ENCODE measurements around the gene ALLC. TPM values are rescaled to one million over a fixed set of nuclear protein-coding genes. Genes with fewer than 3 reads are reported as not detected.
A peak's percentile ranks its signal among the peaks of the same experiment; 100 is the strongest.

ALLC gene
- polyA plus RNA-seq, 2 of the 4 experiments (the other 2 are of a cell fraction): not detected

- TF ChIP-seq RNF2 (IDR thresholded peaks at IDR 0.05; ENCODE audit: borderline replicate concordance, low read depth): no peak
- TF ChIP-seq RARB (CRISPR knock-in tag; IDR thresholded peaks at IDR 0.05): no peak
- TF ChIP-seq E2F6 (IDR thresholded peaks at IDR 0.05; ENCODE audit: borderline replicate concordance, low read depth): no peak
- TF ChIP-seq RFX5 (IDR thresholded peaks at IDR 0.05): no peak
- no peak for TF ChIP-seq FOXS1 (CRISPR knock-in tag; IDR thresholded peaks at IDR 0.05)
- no peak for TF ChIP-seq ZFP36 (IDR thresholded peaks at IDR 0.05; ENCODE audit: borderline replicate concordance, partially characterized antibody)
- no peak for TF ChIP-seq JUNB (IDR thresholded peaks at IDR 0.05)
- no peak for TF ChIP-seq TFCP2L1 (CRISPR knock-in tag; IDR thresholded peaks at IDR 0.05)
- no peak for TF ChIP-seq CTCF (IDR thresholded peaks at IDR 0.05)
- no peak for TF ChIP-seq POLR2AphosphoS2 (conservative IDR thresholded peaks at IDR 0.05; ENCODE audit: low read length)
- TF ChIP-seq TP53 (CRISPR knock-in tag; IDR thresholded peaks at IDR 0.05): no peak
- TF ChIP-seq CHD2 (IDR thresholded peaks at IDR 0.05; ENCODE audit: low read length, partially characterized antibody): no peak
- TF ChIP-seq HOXB13 (CRISPR knock-in tag; IDR thresholded peaks at IDR 0.05; ENCODE audit: low read depth): no peak
- TF ChIP-seq PHF8 (IDR thresholded peaks at IDR 0.05; ENCODE audit: borderline replicate concordance, low read depth): no peak
- no peak for TF ChIP-seq SREBF2 (IDR thresholded peaks at IDR 0.05)
- no peak for TF ChIP-seq SMC3 (IDR thresholded peaks at IDR 0.05)
- no peak overlapping the region for H3K4me3 ChIP-seq
- H3K4me1 ChIP-seq: no peaks in the 10 kb centered on the region
- no peak overlapping the region for H3K27ac ChIP-seq
- ATAC-seq (no peak), DNase-seq (ENCODE audit: low read depth in 1 of 2, low spot score in 1 of 2) (no peak), FAIRE-seq (no peak)
- no peak overlapping the region for H3K4me2 ChIP-seq
- WGBS (ENCODE audit: missing lambda C conversion rate): 90% methylated on average over 18 of the region's 18 CpGs
- no peaks in the 10 kb centered on the region for H3K9me3 ChIP-seq
- POLR2A ChIA-PET: no interaction called here
- CTCF ChIA-PET: interaction anchor here (1.4 to 2.7 kb wide), 3 partner anchors 8 to 25 kb away, joined by 5 to 11 read pairs (median 6); no protein-coding TSS in a partner anchor
These were observed 8.6 kb downstream of the ALLC start for GRCh38 chr2:3666613-3666975.

- no peak for FAIRE-seq
- Histone ChIP-seq H3K4me3 (no peak overlapping the region), H3K4me1 (no peaks in the 10 kb centered on the region), H3K27ac (no peak overlapping the region), H3K9me3 (no peaks in the 10 kb centered on the region), H3K4me2 (peak overlapping the region; percentile 53)
- POLR2A ChIA-PET: interaction anchor here (1.3 kb wide), 1 partner anchor 109 kb away, joined by 3 read pairs; the partner anchor contains the start of gene RNASEH1
- peak; percentile 69 to 73 for ATAC-seq
- no peak for TF ChIP-seq EP300 (IDR thresholded peaks at IDR 0.05)
- no peak for TF ChIP-seq HMGXB4 (CRISPR knock-in tag; IDR thresholded peaks at IDR 0.05; ENCODE audit: borderline replicate concordance)
- no peak for TF ChIP-seq ZNF302 (CRISPR knock-in tag; IDR thresholded peaks at IDR 0.05)
- TF ChIP-seq JUNB (IDR thresholded peaks at IDR 0.05): no peak
- TF ChIP-seq ZFP36 (IDR thresholded peaks at IDR 0.05; ENCODE audit: borderline replicate concordance, partially characterized antibody): no peak
- TF ChIP-seq BHLHE40 (IDR thresholded peaks at IDR 0.05; ENCODE audit: low read depth, low read length): no peak
- TF ChIP-seq CEBPB (IDR thresholded peaks at IDR 0.05): no peak
- no peak for TF ChIP-seq CHD4 (IDR thresholded peaks at IDR 0.05; ENCODE audit: borderline replicate concordance)
- TF ChIP-seq SMC3 (IDR thresholded peaks at IDR 0.05): no peak
- TF ChIP-seq JUN (IDR thresholded peaks at IDR 0.05): no peak
- TF ChIP-seq HDAC2 (IDR thresholded peaks at IDR 0.05): no peak
- TF ChIP-seq TFCP2L1 (CRISPR knock-in tag; IDR thresholded peaks at IDR 0.05): no peak
- no peak for TF ChIP-seq REST (IDR thresholded peaks at IDR 0.05)
- no peak for TF ChIP-seq NFE2L2 (conservative IDR thresholded peaks at IDR 0.05; ENCODE audit: low read length)
- TF ChIP-seq KDM1A (IDR thresholded peaks at IDR 0.05; ENCODE audit: low read depth): no peak
- no peak for TF ChIP-seq E2F6 (IDR thresholded peaks at IDR 0.05; ENCODE audit: borderline replicate concordance, low read depth)
- no peak for TF ChIP-seq MAFK (IDR thresholded peaks at IDR 0.05; ENCODE audit: partially characterized antibody)
- no peak for TF ChIP-seq EHMT2 (IDR thresholded peaks at IDR 0.05; ENCODE audit: low read depth)
- CTCF ChIA-PET: interaction anchor here (1.7 to 2.7 kb wide), 3 partner anchors 15 to 205 kb away, joined by 3 to 11 read pairs (median 6); no protein-coding TSS in a partner anchor
- no peak for DNase-seq (ENCODE audit: low read depth in 1 of 2, low spot score in 1 of 2)
- 17% methylated on average over 23 of the region's 23 CpGs for WGBS (ENCODE audit: missing lambda C conversion rate)
These were observed 9.2 kb downstream of the ALLC start for GRCh38 chr2:3667151-3667631.

All from A549 (cell line).